ENCODE results near the gene BMERB1. TPM values are rescaled to one million over a fixed set of nuclear protein-coding genes. Genes with fewer than 3 reads are reported as not detected.

BMERB1 gene
- total and polyA plus RNA-seq, 9 of the 15 experiments (the other 6 are each of a cell fraction or from before 2014, with no cell fraction given), result 0.29 to 2.9 (median 0.94) TPM

DNA sequence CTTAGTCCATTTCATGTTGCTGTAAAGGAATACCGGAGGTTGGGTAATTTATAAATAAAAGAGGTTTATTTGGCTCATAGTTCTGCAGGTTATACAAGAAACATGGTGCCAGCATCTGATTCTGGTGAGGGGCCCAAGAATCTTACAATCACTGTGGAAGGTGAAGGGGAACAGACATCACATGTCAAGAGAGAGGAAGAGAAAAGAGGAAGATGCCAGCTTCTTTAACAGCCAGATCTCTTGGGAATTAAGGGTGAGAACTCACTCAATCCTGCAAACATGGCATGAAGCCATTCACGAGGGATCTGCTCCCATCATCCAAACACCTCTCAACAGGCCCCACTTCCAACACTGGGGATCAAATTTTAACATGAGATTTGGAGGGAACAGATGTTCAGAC lies 49.5 kb downstream of the BMERB1 start:
- no peak overlapping the region for H3K9ac ChIP-seq (ENCODE audit: insufficient read depth in 1 of 2, low read depth in 2 of 2, low read length in 2 of 2)
- no TSS peak for BruUV-seq (replicated peaks)
- no peak overlapping the region for H2AFZ ChIP-seq (ENCODE audit: low read depth, low read length)
- no peaks in the 10 kb centered on the region for H3K27me3 ChIP-seq (ENCODE audit: control insufficient read depth in 2 of 2, insufficient read depth in 2 of 2, low read length in 2 of 2)
- POLR2A ChIA-PET, result interaction anchor here (1.1 to 1.3 kb wide), 2 partner anchors 38 to 177 kb away, joined by 3 to 7 read pairs; no protein-coding TSS in a partner anchor
- TF ChIP-seq FOXJ3 (CRISPR knock-in tag; IDR thresholded peaks at IDR 0.05) (no peak), ZNF197 (CRISPR knock-in tag; IDR thresholded peaks at IDR 0.05; ENCODE audit: low read depth) (no peak), GTF2F1 (IDR thresholded peaks at IDR 0.05; ENCODE audit: low read depth, low read length) (no peak), REST (IDR thresholded peaks at IDR 0.05; ENCODE audit: borderline replicate concordance) (no peak), REST (CRISPR knock-in tag; IDR thresholded peaks at IDR 0.05; ENCODE audit: low read depth) (no peak), JUND (IDR thresholded peaks at IDR 0.05; ENCODE audit: borderline replicate concordance, low read depth, low read length) (no peak), JUND (tag; IDR thresholded peaks at IDR 0.05; ENCODE audit: borderline replicate concordance, low read depth, low read length) (no peak)
- in situ Hi-C loops (cut with MboI) (no loop called here), intact Hi-C loops (cut with micrococcal nuclease) (no loop called here)
- H3K36me3 ChIP-seq (ENCODE audit: control insufficient read depth, insufficient read depth, low read length), result no peaks in the 10 kb centered on the region
- H4K20me1 ChIP-seq (replicated peaks; ENCODE audit: control insufficient read depth, insufficient read depth, low read length), result no peaks in the 10 kb centered on the region
- no peak overlapping the region for H3K4me2 ChIP-seq (ENCODE audit: insufficient read depth, low read length)
- CTCF ChIA-PET (ENCODE audit: low intra/inter-chr PET ratio), result no interaction called here
- no peak overlapping the region for H3K4me3 ChIP-seq
- H3K9me3 ChIP-seq (replicated peaks; ENCODE audit: control insufficient read depth, insufficient read depth, low read depth, low read length), result no peaks in the 10 kb centered on the region
- peaks cover 0 to 14% of the 10 kb centered on the region in 2 experiments; a peak in 3 of 5 replicates for H3K4me1 ChIP-seq (replicated peaks in 1 of 2; ENCODE audit: control insufficient read depth in 2 of 2, insufficient read depth in 2 of 2, low read length in 2 of 2)
- H3K9me1 ChIP-seq (ENCODE audit: control insufficient read depth, insufficient read depth, low read length), result no peaks in the 10 kb centered on the region
- H3K27ac ChIP-seq (ENCODE audit: extremely low read depth, low read depth, low read length), result no peak overlapping the region
- H3K79me2 ChIP-seq (ENCODE audit: control insufficient read depth, insufficient read depth, low read length), result no peaks in the 10 kb centered on the region
- 49% methylated on average over 2 of the region's 2 CpGs for WGBS (ENCODE audit: insufficient coverage, low coverage, missing lambda C conversion rate)
- FAIRE-seq (no peak), ATAC-seq (no peak), DNase-seq (ENCODE audit: extremely low read depth in 1 of 4, low spot score in 3 of 4) (no peak)

All from K562 (cell line).